ENCODE data around the gene ANXA11. TPM values are rescaled to one million over a fixed set of nuclear protein-coding genes. Genes with fewer than 3 reads are reported as not detected.

ANXA11 gene
- total RNA-seq, 1 experiment from 2014 or later, result 181 TPM

DNA sequence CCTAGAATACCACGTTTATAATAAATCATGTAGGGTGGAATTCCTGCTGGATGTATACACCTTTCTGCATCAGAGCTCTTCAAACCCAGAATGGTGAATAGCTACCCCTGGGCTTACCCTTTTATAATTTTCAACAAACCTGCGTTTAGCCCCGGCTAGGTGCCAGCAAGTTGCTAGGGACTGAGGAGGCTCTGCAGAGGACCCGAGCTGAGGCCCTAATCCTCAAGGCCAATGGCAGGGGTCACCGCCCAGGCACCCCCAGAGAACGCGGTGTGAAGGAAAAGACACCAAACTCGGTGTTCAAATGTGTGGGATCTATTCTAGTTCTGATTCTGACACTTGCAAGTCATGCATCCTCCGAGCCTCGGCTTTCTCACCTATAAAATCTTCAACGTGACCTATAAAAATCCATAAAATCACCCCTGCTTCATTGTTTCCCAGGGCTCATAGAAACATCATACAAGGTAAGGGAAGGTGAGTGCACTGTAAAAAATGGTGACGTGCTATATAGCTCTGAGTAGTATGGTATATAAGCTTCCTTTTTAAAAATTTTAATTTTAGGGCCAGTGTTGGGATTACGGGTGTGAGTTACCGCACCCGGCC is 2.5 kb upstream of the ANXA11 start:
- Histone ChIP-seq H3K9me3 (ENCODE audit: control insufficient read depth in 1 of 2, insufficient read depth in 1 of 2, low read depth in 1 of 2, low read length in 2 of 2) (no peaks in the 10 kb centered on the region), H3K27me3 (ENCODE audit: insufficient read depth, low read length) (no peaks in the 10 kb centered on the region), H3K79me2 (ENCODE audit: insufficient read depth, low read length) (peaks cover 66% of the 10 kb centered on the region), H3K4me3 (replicated peaks in 1 of 2; ENCODE audit: low read depth in 1 of 2, low read length in 2 of 2) (peak overlapping the region; percentile 74 to 87), H3K4me2 (ENCODE audit: low read length) (peak overlapping the region; percentile 94), H3K9me2 (ENCODE audit: insufficient read depth) (no peaks in the 10 kb centered on the region), H3K4me1 (ENCODE audit: control insufficient read depth in 1 of 2, insufficient read depth in 2 of 2, low read length in 2 of 2) (peaks cover 28 to 56% of the 10 kb centered on the region in 2 experiments), H3K27ac (ENCODE audit: low read depth, low read length) (peak overlapping the region; percentile 99), H3K9ac (ENCODE audit: low read length) (peak overlapping the region; percentile 87), H3K36me3 (ENCODE audit: control insufficient read depth in 1 of 2, insufficient read depth in 2 of 2, low read length in 2 of 2) (no peaks in the 10 kb centered on the region), H2AFZ (ENCODE audit: low read depth, low read length, poor library complexity, severe bottlenecking) (no peak overlapping the region), H4K20me1 (ENCODE audit: insufficient read depth) (no peaks in the 10 kb centered on the region)
- TSS peak; percentile 62 for BruUV-seq (replicated peaks)
- ChIA-PET RAD21 (ENCODE audit: low non-redundant PET in 1 of 2, low total read pairs in 2 of 2, uncharacterized antibody in 2 of 2, unreplicated experiment in 2 of 2) (interaction anchor here in 1 of 2 experiments (0.8 kb wide), 1 partner anchor 11 kb away, joined by 3 read pairs; no protein-coding TSS in a partner anchor), POLR2A (interaction anchor here (0.6 to 2.3 kb wide), 5 partner anchors 10 to 57 kb away, joined by 3 to 13 read pairs (median 3); no protein-coding TSS in a partner anchor), CTCF (interaction anchor here (0.7 to 2.8 kb wide), 5 partner anchors 9 to 148 kb away, joined by 3 to 12 read pairs (median 4); no protein-coding TSS in a partner anchor)
- DNase-seq (ENCODE audit: low read depth, low spot score) (no peak), ATAC-seq (no peak)
- no peak for TF ChIP-seq EGR1 (IDR thresholded peaks at IDR 0.05; ENCODE audit: low read depth)
- TF ChIP-seq SIN3A (IDR thresholded peaks at IDR 0.05; ENCODE audit: low read depth), result no peak
- TF ChIP-seq CBX3 (IDR thresholded peaks at IDR 0.05; ENCODE audit: low read depth), result no peak
- TF ChIP-seq, protein P1, sequence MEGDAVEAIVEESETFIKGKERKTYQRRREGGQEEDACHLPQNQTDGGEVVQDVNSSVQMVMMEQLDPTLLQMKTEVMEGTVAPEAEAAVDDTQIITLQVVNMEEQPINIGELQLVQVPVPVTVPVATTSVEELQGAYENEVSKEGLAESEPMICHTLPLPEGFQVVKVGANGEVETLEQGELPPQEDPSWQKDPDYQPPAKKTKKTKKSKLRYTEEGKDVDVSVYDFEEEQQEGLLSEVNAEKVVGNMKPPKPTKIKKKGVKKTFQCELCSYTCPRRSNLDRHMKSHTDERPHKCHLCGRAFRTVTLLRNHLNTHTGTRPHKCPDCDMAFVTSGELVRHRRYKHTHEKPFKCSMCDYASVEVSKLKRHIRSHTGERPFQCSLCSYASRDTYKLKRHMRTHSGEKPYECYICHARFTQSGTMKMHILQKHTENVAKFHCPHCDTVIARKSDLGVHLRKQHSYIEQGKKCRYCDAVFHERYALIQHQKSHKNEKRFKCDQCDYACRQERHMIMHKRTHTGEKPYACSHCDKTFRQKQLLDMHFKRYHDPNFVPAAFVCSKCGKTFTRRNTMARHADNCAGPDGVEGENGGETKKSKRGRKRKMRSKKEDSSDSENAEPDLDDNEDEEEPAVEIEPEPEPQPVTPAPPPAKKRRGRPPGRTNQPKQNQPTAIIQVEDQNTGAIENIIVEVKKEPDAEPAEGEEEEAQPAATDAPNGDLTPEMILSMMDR (IDR thresholded peaks at IDR 0.05 in 2 of 3, conservative IDR thresholded peaks at IDR 0.05 in 1 of 3; ENCODE audit: borderline replicate concordance in 1 of 3, insufficient read depth in 1 of 3, low read depth in 2 of 3, low read length in 2 of 3), result no peak
- no peak for TF ChIP-seq ZNF274 (IDR thresholded peaks at IDR 0.05; ENCODE audit: low read depth, low read length)
- TF ChIP-seq, protein P2, sequence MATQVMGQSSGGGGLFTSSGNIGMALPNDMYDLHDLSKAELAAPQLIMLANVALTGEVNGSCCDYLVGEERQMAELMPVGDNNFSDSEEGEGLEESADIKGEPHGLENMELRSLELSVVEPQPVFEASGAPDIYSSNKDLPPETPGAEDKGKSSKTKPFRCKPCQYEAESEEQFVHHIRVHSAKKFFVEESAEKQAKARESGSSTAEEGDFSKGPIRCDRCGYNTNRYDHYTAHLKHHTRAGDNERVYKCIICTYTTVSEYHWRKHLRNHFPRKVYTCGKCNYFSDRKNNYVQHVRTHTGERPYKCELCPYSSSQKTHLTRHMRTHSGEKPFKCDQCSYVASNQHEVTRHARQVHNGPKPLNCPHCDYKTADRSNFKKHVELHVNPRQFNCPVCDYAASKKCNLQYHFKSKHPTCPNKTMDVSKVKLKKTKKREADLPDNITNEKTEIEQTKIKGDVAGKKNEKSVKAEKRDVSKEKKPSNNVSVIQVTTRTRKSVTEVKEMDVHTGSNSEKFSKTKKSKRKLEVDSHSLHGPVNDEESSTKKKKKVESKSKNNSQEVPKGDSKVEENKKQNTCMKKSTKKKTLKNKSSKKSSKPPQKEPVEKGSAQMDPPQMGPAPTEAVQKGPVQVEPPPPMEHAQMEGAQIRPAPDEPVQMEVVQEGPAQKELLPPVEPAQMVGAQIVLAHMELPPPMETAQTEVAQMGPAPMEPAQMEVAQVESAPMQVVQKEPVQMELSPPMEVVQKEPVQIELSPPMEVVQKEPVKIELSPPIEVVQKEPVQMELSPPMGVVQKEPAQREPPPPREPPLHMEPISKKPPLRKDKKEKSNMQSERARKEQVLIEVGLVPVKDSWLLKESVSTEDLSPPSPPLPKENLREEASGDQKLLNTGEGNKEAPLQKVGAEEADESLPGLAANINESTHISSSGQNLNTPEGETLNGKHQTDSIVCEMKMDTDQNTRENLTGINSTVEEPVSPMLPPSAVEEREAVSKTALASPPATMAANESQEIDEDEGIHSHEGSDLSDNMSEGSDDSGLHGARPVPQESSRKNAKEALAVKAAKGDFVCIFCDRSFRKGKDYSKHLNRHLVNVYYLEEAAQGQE (IDR thresholded peaks at IDR 0.05; ENCODE audit: low read depth), result no peak
- no peak for TF ChIP-seq ELF1 (IDR thresholded peaks at IDR 0.05; ENCODE audit: borderline replicate concordance, low read depth)
- TF ChIP-seq POLR2A (IDR thresholded peaks at IDR 0.05; ENCODE audit: borderline replicate concordance, extremely low read depth, insufficient read depth, insufficient read length), result no peak
- TF ChIP-seq POLR2AphosphoS5 (IDR thresholded peaks at IDR 0.05; ENCODE audit: low read depth, low read length), result no peak; the same call in 1 of the 2 replicates
- no peak for TF ChIP-seq FOSL1 (IDR thresholded peaks at IDR 0.05; ENCODE audit: low read depth)
- no peak for TF ChIP-seq SRF (IDR thresholded peaks at IDR 0.05; ENCODE audit: low read depth)
- TF ChIP-seq TCF7L2 (IDR thresholded peaks at IDR 0.05; ENCODE audit: borderline replicate concordance, extremely low read depth, insufficient read depth, insufficient read length), result no peak
- TF ChIP-seq JUND (IDR thresholded peaks at IDR 0.05), result no peak
- TF ChIP-seq, protein P3, sequence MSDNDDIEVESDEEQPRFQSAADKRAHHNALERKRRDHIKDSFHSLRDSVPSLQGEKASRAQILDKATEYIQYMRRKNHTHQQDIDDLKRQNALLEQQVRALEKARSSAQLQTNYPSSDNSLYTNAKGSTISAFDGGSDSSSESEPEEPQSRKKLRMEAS (IDR thresholded peaks at IDR 0.05), result no peak
- TF ChIP-seq RAD21 (IDR thresholded peaks at IDR 0.05; ENCODE audit: low read depth), result no peak
- no peak for TF ChIP-seq YY1 (IDR thresholded peaks at IDR 0.05; ENCODE audit: extremely low read depth, insufficient replicate concordance, low read depth, low read length)
- TF ChIP-seq EZH2 (IDR thresholded peaks at IDR 0.05), result no peak
- TF ChIP-seq SP1 (IDR thresholded peaks at IDR 0.05; ENCODE audit: low read depth), result no peak
- intact Hi-C loops (cut with micrococcal nuclease), result loop anchor here (5.0 kb wide), 1 partner anchor 66 kb away; no protein-coding TSS in a partner anchor

Data from HCT116 (cell line).